ENCODE results near the gene PSMB1. TPM values are rescaled to one million over a fixed set of nuclear protein-coding genes. Genes with fewer than 3 reads are reported as not detected.

The PSMB1 gene
- total and polyA plus RNA-seq, 9 of the 15 experiments (the other 6 are each of a cell fraction or from before 2014, with no cell fraction given) = 447 to 2,953 (median 884) TPM

GRCh38 chr6:170584954-170585498, 31.9 kb upstream of the PSMB1 start (continued):
- 0 out of 2 replicates have a peak, but pooled peaks have one; percentile 55 for TF ChIP-seq STAT6 (CRISPR knock-in tag; IDR thresholded peaks at IDR 0.05)
- 0 out of 2 replicates have a peak, but pooled peaks have one; percentile 1 for TF ChIP-seq KAT7 (CRISPR knock-in tag; IDR thresholded peaks at IDR 0.05; ENCODE audit: borderline replicate concordance)
- TF ChIP-seq WHSC1 (IDR thresholded peaks at IDR 0.05; ENCODE audit: low read length) = no peak
- no peak for TF ChIP-seq NCOA6 (IDR thresholded peaks at IDR 0.05)
- peak; percentile 23; the same call in 1 of the 2 replicates for TF ChIP-seq ZNF740 (CRISPR knock-in tag; IDR thresholded peaks at IDR 0.05)
- TF ChIP-seq ZNF740 (tag; IDR thresholded peaks at IDR 0.05) = no peak
- TF ChIP-seq ZNF445 (CRISPR knock-in tag; IDR thresholded peaks at IDR 0.05; ENCODE audit: low read depth) = no peak
- no peak for TF ChIP-seq THRAP3 (IDR thresholded peaks at IDR 0.05; ENCODE audit: borderline replicate concordance)
- no peak for TF ChIP-seq MTA2 (IDR thresholded peaks at IDR 0.05; ENCODE audit: low read depth)
- no peak for TF ChIP-seq ZC3H4 (CRISPR knock-in tag; IDR thresholded peaks at IDR 0.05; ENCODE audit: borderline replicate concordance)
- peak; percentile 19; the same call in 1 of the 2 replicates for TF ChIP-seq FOXK1 (CRISPR knock-in tag; IDR thresholded peaks at IDR 0.05; ENCODE audit: borderline replicate concordance)
- 0 out of 2 replicates have a peak, but pooled peaks have one; percentile 5 for TF ChIP-seq ESRRA (IDR thresholded peaks at IDR 0.05; ENCODE audit: borderline replicate concordance, low read depth)
- TF ChIP-seq ETV5 (CRISPR knock-in tag; IDR thresholded peaks at IDR 0.05; ENCODE audit: low read depth) = no peak
- no peak for TF ChIP-seq FOSL1 (tag; conservative IDR thresholded peaks at IDR 0.05)
- TF ChIP-seq AFF1 (IDR thresholded peaks at IDR 0.05; ENCODE audit: low read depth in 1 of 2, partially characterized antibody in 2 of 2) = peak in 1 of 2 experiments; percentile 8
- no peak for TF ChIP-seq ETS2 (tag; IDR thresholded peaks at IDR 0.05; ENCODE audit: borderline replicate concordance, poor library complexity, severe bottlenecking)
- no peak for TF ChIP-seq E4F1 (CRISPR knock-in tag; IDR thresholded peaks at IDR 0.05; ENCODE audit: borderline replicate concordance)
- no peak for TF ChIP-seq ZNF77 (CRISPR knock-in tag; IDR thresholded peaks at IDR 0.05)

All from K562 (cell line).